IMR-90 (cell line): Measurements from ENCODE around the gene SLC13A1. TPM values are rescaled to one million over a fixed set of nuclear protein-coding genes. Genes with fewer than 3 reads are reported as not detected.

ENCODE experiments used
- ATAC-seq: fragments of 200-7000 bp; cut with Tn5 transposase; 2 replicates; pipeline ENCODE4 v1.9.1; 2020; ENCODE audit warnings: low read depth, mild to moderate bottlenecking, moderate library complexity
- BruUV-seq: library from RNA; stranded (reverse); fragments of 400-500 nt; replicated peaks from 2 replicates; lab custom pipeline; 2021; lab: Mats Ljungman, UMichigan
- CTCF ChIA-PET: fragments of 300-600 bp; formaldehyde crosslinking; extraction: SDS; loops from one replicate; lab custom pipeline; 2021; ENCODE audit warnings: antibody characterized with exemption; lab: Yijun Ruan, JAX
- POLR2A ChIA-PET: fragments of 300-600 bp; sonication (Branson Sonifier 250); formaldehyde crosslinking; loops from one replicate; lab custom pipeline; 2022; ENCODE audit warnings: antibody characterized with exemption; ENCODE audit not compliant: unreplicated experiment; lab: Charles Lee
- DNase-seq: peaks from one replicate; pipeline ENCODE4 v3.0.0; 2013
- H2AFZ ChIP-seq: replicated peaks from 2 replicates; pipeline ENCODE3; 2013; ENCODE audit warnings: low read length, mild to moderate bottlenecking; ENCODE audit not compliant: poor library complexity
- H2AK5ac ChIP-seq: 2 replicates; pipeline ENCODE4 v1.6.1; 2013; ENCODE audit warnings: low read depth, low read length, inconsistent platforms
- H2AK9ac ChIP-seq: replicated peaks from 2 replicates; pipeline ENCODE3; 2013; ENCODE audit warnings: mild to moderate bottlenecking, low read depth, low read length, moderate library complexity; ENCODE audit not compliant: poor library complexity
- H2BK120ac ChIP-seq: 2 replicates; pipeline ENCODE4 v1.6.1; 2013; ENCODE audit warnings: low read depth, low read length, inconsistent platforms
- H2BK15ac ChIP-seq: 3 replicates; pipeline ENCODE4 v1.6.1; 2013; ENCODE audit warnings: low read depth, low read length, inconsistent platforms
- H2BK20ac ChIP-seq: 2 replicates; pipeline ENCODE4 v1.6.1; 2013; ENCODE audit warnings: low read depth, mild to moderate bottlenecking, inconsistent platforms, low read length, moderate library complexity
- H2BK5ac ChIP-seq: 2 replicates; pipeline ENCODE4 v1.6.1; 2013; ENCODE audit warnings: mild to moderate bottlenecking, low read depth, low read length, inconsistent platforms; ENCODE audit not compliant: poor library complexity, severe bottlenecking
- H3K14ac ChIP-seq: replicated peaks from 2 replicates; pipeline ENCODE4 v1.6.1; 2013; ENCODE audit warnings: low read depth, low read length, inconsistent platforms
- H3K18ac ChIP-seq: 2 replicates; pipeline ENCODE4 v1.6.1; 2013; ENCODE audit warnings: low read depth, low read length, control low read depth
- H3K23ac ChIP-seq: 2 replicates; pipeline ENCODE4 v1.6.1; 2013; ENCODE audit warnings: low read depth, low read length, inconsistent platforms
- H3K27ac ChIP-seq: 2 replicates; pipeline ENCODE4 v1.5.1; 2013; ENCODE audit warnings: mild to moderate bottlenecking, control low read depth, low read length; ENCODE audit not compliant: insufficient read depth
- H3K27me3 ChIP-seq: 2 replicates; pipeline ENCODE4 v1.6.1; 2013; ENCODE audit warnings: low read length; ENCODE audit not compliant: control insufficient read depth, insufficient read depth
- H3K36me3 ChIP-seq: 2 replicates; pipeline ENCODE4 v1.6.1; 2013; ENCODE audit warnings: low read length, mixed read lengths; ENCODE audit not compliant: control insufficient read depth, insufficient read depth
- H3K4ac ChIP-seq: 2 replicates; pipeline ENCODE4 v1.6.1; 2013; ENCODE audit warnings: low read depth, low read length, inconsistent platforms
- H3K4me1 ChIP-seq: 2 replicates; pipeline ENCODE4 v1.6.1; 2013; ENCODE audit warnings: low read length, mixed read lengths; ENCODE audit not compliant: control insufficient read depth, insufficient read depth
- H3K4me2 ChIP-seq: 2 replicates; pipeline ENCODE4 v1.6.1; 2013; ENCODE audit warnings: low read depth, mild to moderate bottlenecking, control low read depth, low read length, moderate library complexity
- H3K4me3 ChIP-seq: 2 replicates; pipeline ENCODE4 v1.5.1; 2013; ENCODE audit warnings: low read depth, mild to moderate bottlenecking, control low read depth, low read length, moderate library complexity; ENCODE audit not compliant: insufficient read depth
- H3K56ac ChIP-seq: 2 replicates; pipeline ENCODE4 v1.6.1; 2013; ENCODE audit warnings: low read length, inconsistent platforms; ENCODE audit not compliant: insufficient read depth; ENCODE audit errors: extremely low read depth
- H3K79me1 ChIP-seq, 2 experiments: 2 replicates each; pipeline ENCODE4 v1.6.1; 2013; ENCODE audit warnings: low read length in 2 of 2, inconsistent platforms in 1 of 2, low read depth in 1 of 2
- H3K9ac ChIP-seq: 2 replicates; pipeline ENCODE4 v1.6.1; 2013; ENCODE audit warnings: low read depth, low read length, control low read depth
- H3K9me1 ChIP-seq: 2 replicates; pipeline ENCODE4 v1.6.1; 2013; ENCODE audit warnings: low read length, inconsistent platforms; ENCODE audit not compliant: insufficient read depth
- H3K9me3 ChIP-seq: 2 replicates; pipeline ENCODE4 v1.6.1; 2013; ENCODE audit warnings: low read length; ENCODE audit not compliant: control insufficient read depth, insufficient read depth
- H4K20me1 ChIP-seq: 2 replicates; pipeline ENCODE4 v1.6.1; 2013; ENCODE audit warnings: low read length, inconsistent platforms; ENCODE audit not compliant: insufficient read depth
- H4K5ac ChIP-seq: 2 replicates; pipeline ENCODE4 v1.6.1; 2013; ENCODE audit warnings: mild to moderate bottlenecking, low read depth, low read length, control low read depth
- H4K8ac ChIP-seq, 2 experiments: 2 replicates each; pipeline ENCODE4 v1.6.1; 2013; ENCODE audit warnings: low read depth in 2 of 2, low read length in 2 of 2, control low read depth in 1 of 2, inconsistent platforms in 1 of 2
- H4K91ac ChIP-seq: 2 replicates; pipeline ENCODE4 v1.6.1; 2013; ENCODE audit warnings: low read depth, low read length, inconsistent platforms; ENCODE audit not compliant: insufficient read depth
- BHLHE40 ChIP-seq: fragments of 150-350 bp; IDR thresholded peaks from 2 replicates; pipeline ENCODE4 v1.6.1; 2016; ENCODE audit warnings: mild to moderate bottlenecking, low read depth, low read length
- CEBPB ChIP-seq: IDR thresholded peaks from 2 replicates; pipeline ENCODE4 v1.6.1; 2012; ENCODE audit warnings: low read depth, low read length, improper control_type of control experiment
- CHD1 ChIP-seq: IDR thresholded peaks from 2 replicates; pipeline ENCODE4 v1.6.1; 2012; ENCODE audit warnings: low read depth, low read length, improper control_type of control experiment
- CTCF ChIP-seq: conservative IDR thresholded peaks from 2 replicates; pipeline ENCODE4 v1.5.1; 2012; ENCODE audit warnings: mild to moderate bottlenecking, low read depth, low read length, improper control_type of control experiment
- ELK1 ChIP-seq: fragments of 150-350 bp; IDR thresholded peaks from 2 replicates; pipeline ENCODE4 v1.6.1; 2016; ENCODE audit warnings: low read depth, mild to moderate bottlenecking, low read length, moderate library complexity, borderline replicate concordance
- FOS ChIP-seq: fragments of 150-350 bp; IDR thresholded peaks from 2 replicates; pipeline ENCODE4 v1.6.1; 2016; ENCODE audit warnings: low read depth, low read length
- MAFK ChIP-seq: IDR thresholded peaks from 2 replicates; pipeline ENCODE4 v1.6.1; 2012; ENCODE audit warnings: low read depth, low read length, improper control_type of control experiment
- MAZ ChIP-seq: IDR thresholded peaks from 2 replicates; pipeline ENCODE4 v1.6.1; 2012; ENCODE audit warnings: low read depth, mild to moderate bottlenecking, low read length, improper control_type of control experiment, moderate library complexity, borderline replicate concordance
- MXI1 ChIP-seq: IDR thresholded peaks from 2 replicates; pipeline ENCODE4 v1.6.1; 2012; ENCODE audit warnings: low read depth, mild to moderate bottlenecking, low read length, moderate library complexity, borderline replicate concordance
- NFE2L2 ChIP-seq: fragments of 150-350 bp; IDR thresholded peaks from 2 replicates; pipeline ENCODE4 v1.6.1; 2016; ENCODE audit warnings: low read depth, mild to moderate bottlenecking, low read length
- POLR2A ChIP-seq: IDR thresholded peaks from 2 replicates; pipeline ENCODE4 v1.6.1; 2012; ENCODE audit warnings: mild to moderate bottlenecking, low read depth, low read length
- RAD21 ChIP-seq: IDR thresholded peaks from 2 replicates; pipeline ENCODE4 v1.6.1; 2012; ENCODE audit warnings: low read length, improper control_type of control experiment
- RCOR1 ChIP-seq: IDR thresholded peaks from 2 replicates; pipeline ENCODE4 v1.6.1; 2012; ENCODE audit warnings: mild to moderate bottlenecking, low read length, improper control_type of control experiment; ENCODE audit not compliant: insufficient replicate concordance
- RFX5 ChIP-seq: IDR thresholded peaks from 2 replicates; pipeline ENCODE4 v1.8.0; 2012; ENCODE audit warnings: low read depth, mild to moderate bottlenecking, low read length, moderate library complexity
- SMC3 ChIP-seq: fragments of 150-350 bp; IDR thresholded peaks from 2 replicates; pipeline ENCODE4 v1.6.1; 2016; ENCODE audit warnings: low read depth, mild to moderate bottlenecking, antibody characterized with exemption, low read length, moderate library complexity
- USF2 ChIP-seq: fragments of 150-350 bp; IDR thresholded peaks from 2 replicates; pipeline ENCODE4 v1.6.1; 2017; ENCODE audit warnings: mild to moderate bottlenecking, antibody characterized with exemption, low read length, low read depth
- WGBS, 2 experiments: methylation state at CpG; one replicate each; pipeline versions ENCODE4 v1.1.5 to v1.1.7; 2013; ENCODE audit warnings: missing lambda C conversion rate in 2 of 2; ENCODE audit not compliant: insufficient read length in 1 of 2; ENCODE audit errors: extremely low coverage in 2 of 2; 5-methylcytosine and 5-hydroxymethylcytosine counted together
- dilution Hi-C: fragments of 300-500 bp; cut with HindIII; formaldehyde crosslinking; loops from one replicate; pipeline ENCODE4 v1.14.3; 2018; ENCODE audit warnings: low sequenced_read_pairs; ENCODE audit not compliant: unreplicated experiment
- in situ Hi-C: fragments of 300-500 bp; cut with MboI; formaldehyde crosslinking; loops from 3 replicates; pipeline ENCODE4 v1.14.3; 2019; ENCODE audit warnings: low sequenced_read_pairs, inconsistent platforms, mixed read lengths
- intact Hi-C: fragments of 100-400 bp; cut with micrococcal nuclease; formaldehyde crosslinking; loops from 2 replicates; pipeline ENCODE4 v1.10.0; 2022
- polyA plus RNA-seq, 3 experiments: library from polyadenylated mRNA; depleted of rRNA; stranded (reverse); fragments of >200 nt; gene quantifications; 2 replicates each; pipeline ENCODE4 v1.2.3, GENCODE V29; 2012; ENCODE audit warnings: low replicate concordance in 1 of 3
- total RNA-seq: library from RNA; depleted of rRNA; stranded (reverse); fragments of >200 nt; gene quantifications from 2 replicates; pipeline ENCODE4 v1.2.3, GENCODE V29; 2012

SLC13A1 gene
- total and polyA plus RNA-seq, 2 of the 4 experiments (the other 2 are of a cell fraction), result not detected

GRCh38 chr7:123218866-123219265, 19.1 kb upstream of the SLC13A1 start:
- Histone ChIP-seq H3K4me3 (no peak overlapping the region), H3K27me3 (no peaks in the 10 kb centered on the region), H3K9ac (no peak overlapping the region), H3K4me1 (no peaks in the 10 kb centered on the region), H4K91ac (no peak overlapping the region), H3K4me2 (no peak overlapping the region), H4K20me1 (no peaks in the 10 kb centered on the region), H2AFZ (no peak overlapping the region), H3K27ac (no peak overlapping the region), H3K56ac (no peak overlapping the region), H2BK20ac (no peak overlapping the region), H3K9me1 (no peaks in the 10 kb centered on the region), H2BK15ac (no peak overlapping the region), H2BK120ac (no peak overlapping the region), H3K18ac (no peak overlapping the region), H4K8ac (no peak overlapping the region), H3K36me3 (no peaks in the 10 kb centered on the region), H2BK5ac (no peak overlapping the region), H3K9me3 (peaks cover 3% of the 10 kb centered on the region; the same call in 1 of the 2 replicates), H3K4ac (no peak overlapping the region), H2AK5ac (no peak overlapping the region), H4K5ac (no peak overlapping the region), H3K79me1 (no peaks in the 10 kb centered on the region), H2AK9ac (no peak overlapping the region), H3K23ac (no peak overlapping the region), H3K14ac (no peak overlapping the region)
- intact Hi-C loops (no loop called here), in situ Hi-C loops (no loop called here), dilution Hi-C loops (no loop called here)
- DNase-seq, result no peak
- POLR2A ChIA-PET, result no interaction called here
- TF ChIP-seq CEBPB, result no peak
- TF ChIP-seq FOS, result no peak
- TF ChIP-seq MXI1, result no peak
- no peak for TF ChIP-seq USF2
- no peak for TF ChIP-seq NFE2L2
- no peak for TF ChIP-seq MAZ
- TF ChIP-seq RFX5, result no peak
- TF ChIP-seq CHD1, result no peak
- no peak for TF ChIP-seq POLR2A
- TF ChIP-seq MAFK, result no peak
- TF ChIP-seq BHLHE40, result no peak
- no peak for TF ChIP-seq CTCF
- TF ChIP-seq RAD21, result no peak
- no peak for TF ChIP-seq ELK1
- TF ChIP-seq RCOR1, result no peak
- TF ChIP-seq SMC3, result no peak
- no peak for ATAC-seq
- WGBS, 2 experiments, result 0% methylated on average over 1 of the region's 2 CpGs; no CpG with 5 or more reads in 1 of the 2 experiments
- no TSS peak for BruUV-seq
- CTCF ChIA-PET, result no interaction called here
